ENCODE results near the gene BRME1.

GRCh38 chr19:13883516-13884064 is 22.3 kb downstream of the BRME1 start:
- TF ChIP-seq POLR2AphosphoS5 (IDR thresholded peaks at IDR 0.05; ENCODE audit: borderline replicate concordance, low read depth, low read length) (no peak), EZH2 (IDR thresholded peaks at IDR 0.05) (no peak)

Measured in SK-N-MC (cell line).